H1 (cell line): ENCODE measurements around the gene UMAD1.

Source experiments
- ASH2L ChIP-seq: fragments of 200-600, 300-600 bp; sonication (generic); IDR thresholded peaks from one replicate; pipeline ENCODE4 v1.7.1; 2017; ENCODE audit warnings: low read length
- CTCF ChIP-seq, 3 experiments: IDR thresholded peaks; 1 replicate in 2 of 3; 2 replicates in 1 of 3; pipeline versions ENCODE4 v1.5.1 to v1.6.1; 2011; ENCODE audit warnings: low read length in 3 of 3, mild to moderate bottlenecking in 3 of 3, inconsistent platforms in 2 of 3, low read depth in 1 of 3, moderate library complexity in 1 of 3; ENCODE audit not compliant: insufficient read depth in 1 of 3; ENCODE audit errors: control extremely low read depth in 1 of 3
- JUND ChIP-seq: IDR thresholded peaks from 2 replicates; pipeline ENCODE4 v1.6.1; 2011; ENCODE audit warnings: mild to moderate bottlenecking, improper control_type of control experiment, low read length

- no peak for TF ChIP-seq ASH2L
- TF ChIP-seq CTCF (IDR thresholded peaks at IDR 0.05; ENCODE audit: control extremely low read depth in 1 of 3, insufficient read depth in 1 of 3, low read depth in 1 of 3, low read length in 3 of 3) = no peak
- no peak for TF ChIP-seq JUND
Observed at GRCh38 chr7:7670490-7670889, 29.9 kb downstream of the UMAD1 start.
